HG03342 (cell line): ENCODE data around the gene AGRP.

Experiments used
- ATAC-seq: cut with Tn5 transposase; IDR thresholded peaks from one replicate; pipeline ENCODE4 v1.9.1; 2021; ENCODE audit warnings: mild to moderate bottlenecking, moderate library complexity; ENCODE audit not compliant: unreplicated experiment

AGRP gene

DNA sequence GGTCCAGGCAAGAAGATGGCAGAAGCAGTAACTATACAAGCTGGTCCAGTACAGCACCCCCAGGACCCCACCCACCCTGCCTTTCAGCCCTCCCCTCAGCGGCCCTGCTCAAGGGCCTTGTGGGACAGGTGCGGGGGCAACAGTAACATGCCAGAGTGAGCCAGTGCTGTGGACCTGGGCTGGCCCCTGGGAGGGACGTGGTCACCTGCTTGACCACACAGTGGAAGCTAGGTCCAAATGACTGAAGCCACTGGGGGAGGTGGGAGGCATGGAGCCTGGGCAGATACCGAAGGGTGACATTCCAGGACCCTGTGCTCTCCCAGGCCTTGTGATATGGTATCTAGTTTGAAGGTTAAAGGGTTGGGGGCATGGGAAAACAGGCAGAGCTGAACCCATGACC is 19.7 kb downstream of the AGRP start:
- ATAC-seq, result no peak

DNA sequence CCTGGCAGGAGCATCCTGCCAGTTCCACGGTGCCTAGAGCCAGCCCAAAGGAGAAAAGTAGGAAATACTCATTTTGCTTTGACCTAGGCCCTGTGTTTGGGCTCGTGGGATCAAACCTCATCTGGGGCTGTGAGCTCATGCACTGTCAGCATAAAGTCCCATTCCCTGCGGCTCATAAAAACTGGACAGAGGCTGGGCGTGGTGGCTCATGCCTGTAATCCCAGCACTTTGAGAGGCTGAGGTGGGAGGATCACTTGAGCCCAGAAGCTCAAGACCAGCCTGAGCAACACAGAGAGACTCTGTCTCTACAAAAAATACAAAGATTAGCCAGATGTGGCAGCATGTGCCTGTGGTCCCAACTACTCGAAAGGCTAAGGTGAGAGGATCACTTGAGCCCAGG is 20.3 kb downstream of the AGRP start:
- ATAC-seq, result no peak

DNA sequence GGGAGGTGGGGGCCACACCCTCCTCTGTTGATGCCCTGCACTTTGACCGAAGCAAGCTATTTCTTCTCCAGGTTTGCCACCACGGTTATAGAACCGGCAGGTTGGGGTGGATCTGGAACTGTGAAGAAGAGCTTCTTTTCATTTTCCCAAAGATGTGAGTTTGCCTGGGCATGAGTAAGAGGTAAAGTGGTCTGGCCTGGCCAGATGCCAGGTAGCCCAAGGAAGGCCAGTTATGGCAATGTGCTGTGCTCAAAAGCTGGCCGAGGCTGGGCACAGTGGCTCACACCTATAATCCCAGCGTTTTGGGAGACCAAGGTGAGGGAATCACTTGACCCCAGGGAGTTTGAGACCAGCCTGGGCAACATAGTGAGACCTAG is 21.1 kb downstream of the AGRP start:
- no peak for ATAC-seq

DNA sequence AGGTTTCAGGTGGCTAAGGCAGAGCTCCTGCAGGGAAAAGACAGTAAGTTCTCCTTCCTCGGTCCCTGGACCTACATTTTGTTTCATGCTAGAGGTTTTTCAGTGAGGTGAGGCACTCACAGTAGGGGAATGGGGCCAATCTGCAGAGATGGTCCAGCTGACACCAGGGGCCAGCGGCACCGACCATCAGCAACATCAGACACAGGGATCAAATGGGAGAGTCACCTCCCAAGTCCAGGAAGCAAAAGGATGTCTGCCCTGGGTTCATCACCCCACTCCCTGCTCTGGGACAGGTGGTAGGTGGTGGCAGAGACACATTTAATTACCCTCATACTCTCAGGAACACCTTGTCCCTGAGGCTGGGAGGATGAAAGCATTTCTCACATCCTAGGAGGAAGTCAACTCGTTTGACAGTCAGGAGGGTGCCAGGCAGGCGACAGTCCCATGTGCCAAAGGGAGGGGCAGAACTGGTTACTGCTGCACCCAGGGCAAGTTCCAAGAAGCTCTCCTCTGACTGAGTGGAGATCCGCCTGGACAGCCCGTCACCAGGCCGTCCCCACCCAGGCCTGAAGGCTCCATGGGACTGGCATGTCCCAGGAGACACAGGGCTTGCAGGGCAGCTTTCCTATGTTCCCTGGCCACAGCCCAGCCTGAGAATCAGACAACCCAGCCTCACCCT is 21.6 kb downstream of the AGRP start:
- ATAC-seq, result no peak

DNA sequence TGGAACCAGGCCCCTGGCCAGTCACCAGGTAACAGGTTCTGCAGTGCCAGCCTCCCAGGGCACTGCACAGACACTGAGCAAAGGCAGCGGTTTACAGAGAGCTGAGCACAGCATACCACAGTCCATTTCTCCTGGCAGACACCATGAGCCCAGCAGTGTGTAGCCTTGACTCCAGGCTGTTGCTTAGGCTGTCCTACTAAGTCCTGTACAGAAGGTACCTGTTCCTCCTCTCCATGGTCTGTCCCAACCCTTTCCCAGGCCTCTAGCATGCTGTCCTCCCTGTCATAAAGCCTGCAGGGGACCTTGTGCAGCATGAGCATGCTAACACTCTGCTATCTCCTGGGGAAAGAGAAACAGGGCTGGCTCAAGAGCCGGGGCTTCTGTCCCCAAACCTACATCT is 22.4 kb downstream of the AGRP start:
- ATAC-seq, result no peak

DNA sequence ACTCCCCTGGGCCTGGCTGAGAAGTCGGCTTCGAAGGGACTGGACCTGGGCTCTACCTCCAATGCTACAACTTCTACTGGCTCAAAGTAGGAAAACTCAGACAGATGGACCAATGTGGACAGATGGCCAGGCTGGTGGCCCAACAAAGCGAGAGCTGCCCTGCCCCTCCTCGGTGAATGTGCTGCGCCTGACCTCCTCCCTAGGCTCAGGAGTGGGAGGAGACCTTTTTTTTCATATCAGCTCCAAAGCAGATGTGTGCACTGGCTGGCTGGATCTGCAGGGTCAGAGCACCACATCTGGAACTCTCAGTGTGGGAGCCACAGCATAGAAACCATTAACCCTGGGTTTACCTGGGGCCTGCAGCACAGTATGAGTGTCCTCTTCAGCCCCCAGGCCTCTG is 23.2 kb downstream of the AGRP start:
- ATAC-seq, result no peak

DNA sequence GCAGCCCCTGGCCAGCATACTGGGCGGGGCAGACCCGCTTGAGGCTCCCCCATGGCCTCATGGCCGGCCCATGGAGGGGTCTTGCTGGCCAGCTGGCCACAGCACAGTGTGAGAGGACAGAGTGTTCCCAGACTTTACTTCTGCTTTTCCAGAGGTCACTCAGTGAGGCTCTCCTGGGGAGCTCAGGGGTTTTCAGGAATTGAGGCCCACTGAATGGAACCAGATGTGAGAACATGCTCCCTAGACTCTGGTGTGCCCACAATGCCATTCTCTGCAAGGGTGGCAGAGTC is 23.5 kb downstream of the AGRP start:
- ATAC-seq, result no peak

DNA sequence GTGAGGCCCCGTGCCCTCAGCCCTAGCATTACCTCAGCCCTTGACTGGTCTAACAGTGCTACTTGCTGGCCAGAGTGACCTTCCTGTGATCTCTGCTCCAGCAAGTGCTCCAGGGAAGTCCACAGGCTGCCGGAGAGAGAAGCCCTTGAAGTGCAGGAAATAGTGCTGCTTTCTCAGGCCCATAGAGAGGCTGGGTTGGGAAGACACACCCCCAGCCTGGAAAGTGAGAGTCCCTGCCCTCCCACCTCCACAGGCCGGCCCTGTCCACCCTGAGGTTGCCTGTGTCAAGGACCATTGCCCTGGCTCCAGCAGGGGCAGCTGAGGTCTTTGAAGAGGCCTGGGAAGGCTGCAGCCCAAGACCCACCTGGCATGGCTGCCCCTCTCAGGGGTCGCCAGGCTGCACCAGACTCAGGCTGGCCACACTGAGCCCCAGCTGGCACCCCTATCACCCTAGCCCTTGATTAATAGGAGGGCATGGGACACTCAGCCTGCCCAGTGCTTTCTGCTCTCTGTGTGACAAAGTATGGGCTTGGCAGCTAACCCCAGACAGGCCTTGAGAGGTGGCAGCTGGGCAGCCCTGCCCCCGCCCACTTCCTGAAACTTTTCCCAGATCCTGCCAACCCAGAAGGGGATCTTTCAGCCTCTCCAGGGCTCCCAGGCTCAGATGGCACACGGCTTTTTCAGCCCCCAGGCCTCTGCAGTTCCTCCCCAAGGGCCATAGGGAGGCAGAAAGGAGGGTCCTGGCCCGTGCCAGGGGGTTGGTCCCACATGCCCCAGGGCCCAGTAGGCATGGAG is 24.1 kb downstream of the AGRP start:
- ATAC-seq, result no peak

DNA sequence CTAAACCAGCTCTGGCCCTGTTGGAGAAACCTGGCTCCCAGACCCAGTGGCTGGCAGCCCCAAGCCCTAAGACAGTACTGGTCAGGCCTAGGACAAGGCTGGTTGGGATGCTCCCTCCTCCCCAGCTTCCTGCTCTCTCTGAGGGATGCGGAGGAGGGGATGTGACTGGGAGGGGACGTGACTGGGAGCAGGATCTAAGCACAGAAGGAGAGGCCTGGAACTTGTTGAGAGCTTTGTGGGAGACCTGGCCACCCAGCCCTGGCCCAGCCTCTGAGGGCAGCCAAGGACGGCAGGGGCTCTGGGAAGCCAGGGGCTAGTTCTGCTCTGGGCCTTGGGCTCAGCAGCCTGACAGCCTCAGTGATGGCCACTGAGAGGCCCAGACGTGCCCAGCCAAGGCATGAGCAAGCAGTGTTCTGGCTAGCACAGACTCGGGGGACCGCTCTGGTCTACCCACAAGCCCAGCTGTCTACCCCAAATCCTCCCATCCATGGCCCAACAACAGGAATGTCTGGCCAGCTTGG is 25.2 kb downstream of the AGRP start:
- no peak for ATAC-seq

DNA sequence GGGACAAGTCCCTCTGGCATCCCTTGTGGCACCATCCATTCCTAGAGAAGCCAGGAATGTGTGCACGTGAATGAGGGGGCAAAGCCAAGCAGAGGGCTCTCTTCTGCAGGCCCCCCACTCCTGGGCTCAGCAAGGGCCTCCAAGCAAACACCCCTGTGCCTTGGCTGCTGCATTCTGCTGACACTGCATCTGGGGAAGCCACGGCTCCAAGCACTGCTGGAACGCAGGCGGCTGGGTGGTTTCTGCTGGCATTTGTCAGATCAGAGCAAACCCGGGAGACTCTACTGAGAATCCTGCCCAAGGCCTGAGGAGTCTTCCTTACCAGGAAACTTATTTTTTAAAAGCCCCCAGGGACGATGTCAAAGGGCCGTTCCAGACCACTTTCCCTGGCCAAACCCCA is 25.7 kb downstream of the AGRP start:
- ATAC-seq, result no peak

DNA sequence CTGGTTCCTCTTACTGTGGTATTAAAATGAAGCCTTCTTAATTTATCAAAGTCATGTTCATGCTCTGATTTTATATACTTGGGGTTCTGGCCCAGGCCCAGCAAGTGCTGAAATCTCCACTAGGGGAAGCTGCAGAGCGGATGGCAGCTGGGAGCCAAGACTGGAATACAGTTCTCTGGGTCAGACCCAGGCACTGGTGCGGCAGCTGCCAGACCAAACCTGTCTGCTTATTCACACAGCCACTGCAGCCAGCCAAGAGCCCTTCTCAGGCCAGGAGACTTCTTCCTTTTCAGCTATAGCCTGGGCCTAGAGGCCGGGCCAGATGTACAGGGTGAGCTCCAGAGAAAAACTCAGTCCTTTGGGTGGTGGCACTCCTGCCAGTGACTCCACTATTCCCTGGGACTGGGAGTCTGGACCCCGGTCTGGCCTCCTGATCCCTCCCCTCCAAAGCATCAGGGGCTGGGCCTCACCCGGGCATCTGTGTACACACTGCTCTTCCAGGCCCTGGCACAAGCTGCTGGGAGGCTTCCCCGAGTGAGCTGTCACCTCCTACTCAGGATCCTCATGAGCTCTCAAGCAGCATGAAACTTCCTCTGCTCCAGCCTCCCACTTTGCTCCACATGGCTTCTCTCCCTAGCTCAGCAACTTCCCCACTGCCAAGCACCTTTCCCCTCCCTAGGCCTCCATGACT is 26.8 kb downstream of the AGRP start:
- ATAC-seq, result no peak

DNA sequence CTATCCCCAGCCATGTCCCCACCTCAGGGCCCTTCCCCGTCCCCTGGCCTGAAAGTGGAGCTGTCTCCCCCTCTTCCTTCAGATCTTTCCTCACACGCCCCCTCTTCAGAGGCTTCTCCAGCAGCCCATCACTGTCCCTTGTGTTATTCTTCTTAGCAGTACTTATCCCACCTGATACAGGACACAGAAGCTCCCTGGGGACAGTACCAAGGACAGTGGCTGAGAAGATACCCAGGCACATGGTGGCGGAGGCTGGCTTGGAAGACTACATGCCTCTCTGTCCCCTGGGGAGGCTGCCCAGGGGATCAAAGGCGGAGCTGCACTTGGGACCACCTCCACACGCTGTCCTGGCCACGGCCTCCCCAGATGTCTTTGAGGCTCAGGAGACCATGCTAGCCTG is 28.5 kb downstream of the AGRP start:
- ATAC-seq, result no peak

DNA sequence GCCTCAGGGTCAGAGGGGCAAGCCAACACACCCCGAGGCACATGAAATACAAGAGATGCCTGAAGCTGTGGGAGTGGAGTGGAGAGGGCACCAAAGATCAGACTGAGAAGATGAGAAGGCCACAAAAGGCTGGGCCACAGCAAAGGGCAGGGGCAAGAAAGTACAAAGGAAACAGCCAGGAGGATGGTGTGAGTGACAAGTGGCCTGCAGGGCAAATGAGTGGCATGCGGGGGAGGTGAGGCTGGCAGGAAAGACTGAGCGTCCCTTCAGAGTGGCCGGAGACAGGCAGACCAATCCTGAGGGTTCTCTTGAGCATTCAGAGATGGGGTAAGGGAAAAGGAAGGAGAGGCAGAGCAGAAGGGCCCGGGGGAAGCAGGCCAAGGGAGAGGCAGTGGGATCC is 29.2 kb downstream of the AGRP start:
- no peak for ATAC-seq

DNA sequence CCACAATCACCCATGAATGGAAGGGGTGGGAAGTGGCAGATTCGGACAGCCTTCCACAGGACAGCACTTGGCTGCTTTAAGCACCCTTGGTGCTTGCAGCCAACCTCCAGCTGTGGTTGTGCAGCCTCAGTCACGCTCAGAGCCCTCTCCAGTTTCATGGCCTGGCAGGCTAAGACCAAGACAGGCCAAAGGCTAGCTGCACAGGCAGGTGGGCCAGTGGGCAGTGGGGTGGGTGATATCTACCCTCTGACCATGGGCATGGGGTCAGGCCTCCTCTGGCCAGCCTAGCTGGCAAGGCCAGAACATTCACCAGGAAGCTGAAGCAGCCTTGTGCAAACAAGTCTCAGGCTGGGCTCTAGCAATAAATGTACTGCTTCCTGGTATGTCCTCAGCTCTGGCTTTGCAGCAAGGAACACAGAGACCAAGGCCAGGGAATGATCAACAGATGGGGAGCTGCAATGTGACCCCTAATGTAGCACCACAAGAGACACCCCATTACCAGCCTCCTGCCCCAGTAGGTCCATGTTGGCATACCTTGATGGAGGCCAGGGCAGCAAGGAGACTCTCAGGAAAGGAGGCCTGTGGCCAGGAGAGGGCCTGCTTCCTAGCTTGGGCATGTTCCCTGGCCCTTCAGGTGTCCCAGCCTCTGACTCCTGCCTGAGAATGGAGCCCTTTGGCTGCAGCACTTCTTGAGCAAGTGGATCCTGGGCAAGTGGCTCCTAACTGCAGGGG is 31.5 kb downstream of the AGRP start:
- ATAC-seq, result no peak

DNA sequence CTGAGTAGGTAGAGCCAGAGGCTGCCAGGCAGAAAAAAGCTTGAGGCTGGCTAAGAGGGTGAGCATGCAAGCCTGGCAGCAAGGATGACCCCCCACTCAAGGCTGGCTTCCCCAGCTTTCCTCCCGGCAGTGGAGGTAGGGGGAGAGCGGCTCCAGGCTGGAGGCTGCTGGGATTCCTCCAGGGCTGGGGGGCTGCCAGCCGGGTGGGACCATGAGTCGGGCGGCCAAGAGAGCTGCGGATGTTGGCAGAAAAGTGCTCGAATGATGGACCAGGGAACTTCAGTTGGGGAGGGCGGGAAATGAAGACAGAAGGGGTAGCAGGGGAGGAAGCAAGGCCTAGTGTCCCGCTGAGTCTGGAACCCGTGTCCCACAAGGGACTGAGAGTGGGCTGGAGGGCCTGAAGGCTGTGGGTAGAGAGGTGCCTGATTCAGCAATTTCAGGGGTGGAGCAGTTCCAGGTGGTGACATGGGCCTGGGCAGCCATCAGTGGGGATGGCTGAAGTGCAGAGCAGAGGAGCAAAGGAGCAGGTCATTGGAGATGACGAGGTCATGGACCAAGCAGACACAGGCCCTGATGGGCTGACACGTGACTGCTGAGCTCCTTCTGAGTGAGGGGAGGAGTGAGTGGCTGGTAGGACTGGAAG is 32.2 kb downstream of the AGRP start:
- no peak for ATAC-seq

DNA sequence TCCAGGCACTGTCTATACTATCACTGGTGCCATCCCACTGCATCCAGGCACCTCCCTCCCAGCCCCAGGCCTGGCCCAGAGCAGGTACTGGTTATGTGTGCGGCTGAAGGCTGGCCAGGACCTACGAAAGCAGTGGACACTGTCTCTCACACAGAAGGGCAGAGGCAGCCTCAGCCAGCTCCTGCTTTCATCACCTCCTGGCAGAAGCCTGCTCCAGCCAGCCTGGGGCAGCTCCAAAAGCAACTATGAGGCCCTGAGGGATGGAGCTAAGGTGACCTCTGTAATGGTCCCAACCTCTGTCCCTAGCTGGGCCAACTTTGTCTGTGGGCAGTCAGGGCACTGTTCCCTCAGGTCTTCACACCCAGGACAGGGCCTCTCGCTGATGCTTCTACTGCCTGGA is 33.6 kb downstream of the AGRP start:
- no peak for ATAC-seq

DNA sequence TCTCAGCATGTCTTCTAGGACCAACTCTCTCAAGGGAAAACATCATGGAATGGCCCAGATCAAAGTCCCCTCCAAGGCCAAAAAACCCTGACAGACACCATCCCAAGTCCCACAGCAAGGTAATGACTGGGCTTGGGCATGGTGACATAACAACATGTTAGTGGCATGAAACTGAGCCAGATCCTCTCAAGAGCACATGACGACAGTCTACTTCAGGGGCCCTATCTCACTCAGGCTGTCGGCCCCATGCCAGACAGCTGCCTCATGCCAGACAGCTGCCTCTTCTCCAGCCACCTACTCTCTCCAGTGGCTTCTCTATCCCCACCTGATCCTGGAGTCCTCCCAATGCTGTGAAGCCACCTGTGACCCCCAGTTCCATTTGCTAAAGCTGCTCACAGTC is 34.0 kb downstream of the AGRP start:
- ATAC-seq, result no peak

DNA sequence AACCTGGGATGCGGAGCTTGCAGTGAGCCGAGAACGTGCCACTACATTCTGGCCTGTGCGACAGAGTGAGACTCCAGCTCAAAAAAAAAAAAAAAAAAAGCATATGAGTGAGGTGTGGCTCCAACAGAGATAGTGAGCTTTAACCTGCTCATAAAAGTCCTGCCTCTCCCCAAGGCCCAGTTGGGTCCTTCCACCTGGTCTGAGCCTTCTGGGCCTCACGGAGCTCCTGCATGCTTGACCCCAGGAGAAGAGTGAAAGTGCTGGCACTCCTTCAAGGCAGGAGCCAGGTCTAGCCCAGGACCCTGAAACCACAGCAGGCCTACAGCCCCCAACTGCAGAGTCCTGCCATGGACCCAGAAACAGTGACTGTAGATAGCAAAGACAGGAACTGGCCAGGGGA is 34.8 kb downstream of the AGRP start:
- no peak for ATAC-seq

DNA sequence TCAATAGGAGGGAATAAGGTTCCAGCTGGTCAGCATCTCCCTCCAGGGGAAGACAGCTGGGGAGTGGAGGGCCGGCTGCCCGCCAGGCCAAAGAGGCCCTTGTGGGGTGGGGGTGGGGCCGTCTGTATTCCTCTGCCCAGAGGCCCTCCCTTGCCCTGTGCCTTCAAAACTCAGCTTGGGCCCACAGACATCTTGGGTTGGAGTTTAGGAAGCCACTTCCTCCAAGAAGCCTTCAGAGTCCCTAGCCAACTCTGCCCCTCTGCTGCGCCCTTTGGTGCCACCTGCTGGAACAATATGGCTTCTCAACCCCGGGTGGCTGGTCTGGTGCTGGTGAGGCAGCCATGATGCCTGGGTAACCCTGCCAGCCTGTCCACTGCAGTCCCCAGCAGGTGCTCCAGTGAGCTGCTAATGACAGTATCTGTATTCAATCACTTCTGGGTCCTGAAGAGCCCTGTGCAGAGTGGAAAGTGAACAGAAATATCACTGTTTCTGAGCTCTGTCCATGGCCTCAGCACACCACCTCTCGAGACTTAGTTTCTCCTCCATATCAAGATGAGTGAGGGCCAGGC is 35.8 kb downstream of the AGRP start:
- no peak for ATAC-seq

DNA sequence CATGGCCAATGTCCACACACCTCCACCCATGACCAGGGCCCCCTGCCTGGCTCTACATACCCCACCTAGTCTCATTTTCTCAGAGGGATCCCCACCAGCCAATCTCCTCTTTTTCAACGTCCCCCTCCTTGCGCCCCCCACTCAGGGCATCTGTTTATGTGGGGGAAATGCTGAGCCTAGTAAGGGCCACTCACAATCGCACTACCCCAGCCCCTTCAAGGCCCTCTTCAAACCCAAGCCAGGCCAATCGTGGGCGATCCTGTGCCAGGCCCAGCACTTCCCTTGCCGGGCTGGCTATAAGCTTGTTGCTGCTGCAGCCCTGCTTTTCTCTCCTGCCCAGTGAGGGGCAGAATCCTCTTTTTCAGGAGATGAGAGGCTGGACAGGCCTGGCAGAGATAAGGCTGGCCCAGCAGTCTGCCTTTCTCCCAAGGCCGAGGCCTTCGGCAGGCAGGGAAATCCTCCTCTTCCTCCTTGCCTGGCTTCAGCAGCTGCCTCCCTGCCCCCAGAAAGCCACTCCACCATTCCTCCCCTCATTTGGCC is 36.3 kb downstream of the AGRP start:
- no peak for ATAC-seq
